Left lobe of liver (tissue), 2 donors: ENCODE measurements around the gene FMR1NB. TPM values are rescaled to one million over a fixed set of nuclear protein-coding genes. Genes with fewer than 3 reads are reported as not detected.

Source experiments
- ATAC-seq: fragments of 200-7000 bp; cut with Tn5 transposase; one replicate; pipeline ENCODE4 v1.9.1; 2020; ENCODE audit warnings: mild to moderate bottlenecking, moderate library complexity
- DNase-seq: peaks from one replicate; pipeline ENCODE4 v3.0.0-alpha.2; 2020; ENCODE audit warnings: low spot score
- total RNA-seq: library from RNA; stranded (reverse); gene quantifications from one replicate; pipeline ENCODE4 v1.2.1, GENCODE V29; 2021
- donor health status: DM: no; HTN: no; CAD: no; lungs with moderate emphysema.
- donor health status: DM: no; HTN: yes; CAD: no.

FMR1NB gene
- total RNA-seq, 1 donor from 2014 or later: not detected

- ATAC-seq (no peak), DNase-seq (no peak)
Measured at GRCh38 chrX:148069759-148070503, 88.8 kb downstream of the FMR1NB start.

GRCh38 chrX:148070504-148070877 is 89.4 kb downstream of the FMR1NB start:
- ATAC-seq (no peak), DNase-seq (no peak)

Other genes with a start within 250 kb of the FMR1NB start
- gene FMR1, start 69.4 kb upstream of the FMR1NB start, total RNA-seq: 20.0 TPM